Astrocyte (in vitro differentiated cells and primary cell): ENCODE measurements around the gene POU2F1. TPM values are rescaled to one million over a fixed set of nuclear protein-coding genes. Genes with fewer than 3 reads are reported as not detected.

Experiments used
- DNase-seq: peaks from one replicate; pipeline ENCODE4 v3.0.0-alpha.2; 2010; ENCODE audit warnings: low read depth
- FAIRE-seq: peaks from 2 replicates; lab custom pipeline; 2011; peaks lifted over from hg19 to GRCh38; lab: Jason Lieb, UNC
- H2AFZ ChIP-seq: 2 replicates; pipeline ENCODE4 v1.6.0; 2012; ENCODE audit warnings: low read depth, low read length, inconsistent platforms
- H3K27ac ChIP-seq: 2 replicates; pipeline ENCODE4 v1.5.1; 2011; ENCODE audit warnings: low read depth, low read length, inconsistent platforms
- H3K27me3 ChIP-seq: 2 replicates; pipeline ENCODE4 v1.6.0; 2011; ENCODE audit warnings: low read length, inconsistent platforms; ENCODE audit not compliant: insufficient read depth
- H3K36me3 ChIP-seq: 2 replicates; pipeline ENCODE4 v1.5.1; 2011; ENCODE audit warnings: low read length, inconsistent platforms; ENCODE audit not compliant: insufficient read depth
- H3K4me1 ChIP-seq: 2 replicates; pipeline ENCODE4 v1.5.1; 2011; ENCODE audit warnings: low read length, inconsistent platforms; ENCODE audit not compliant: insufficient read depth
- H3K4me2 ChIP-seq: 2 replicates; pipeline ENCODE4 v1.6.0; 2012; ENCODE audit warnings: low read length, inconsistent platforms
- H3K4me3 ChIP-seq: 2 replicates; pipeline ENCODE4 v1.5.1; 2011; ENCODE audit warnings: low read depth, mild to moderate bottlenecking, low read length, inconsistent platforms; ENCODE audit not compliant: insufficient read depth
- H3K79me2 ChIP-seq: 2 replicates; pipeline ENCODE4 v1.6.0; 2012; ENCODE audit warnings: mild to moderate bottlenecking, low read length, inconsistent platforms; ENCODE audit not compliant: insufficient read depth
- H3K9ac ChIP-seq: 2 replicates; pipeline ENCODE4 v1.6.0; 2012; ENCODE audit warnings: mild to moderate bottlenecking, low read length, inconsistent platforms
- H3K9me3 ChIP-seq: 2 replicates; pipeline ENCODE4 v1.5.1; 2012; ENCODE audit warnings: low read depth, mild to moderate bottlenecking, low read length, inconsistent platforms; ENCODE audit not compliant: insufficient read depth
- H4K20me1 ChIP-seq: 2 replicates; pipeline ENCODE4 v1.6.0; 2012; ENCODE audit warnings: low read length, inconsistent platforms; ENCODE audit not compliant: insufficient read depth
- H3K27ac Mint-ChIP-seq: one replicate; pipeline ENCODE4 v1.8.0; 2021; ENCODE audit warnings: mild to moderate bottlenecking, mixed read lengths; ENCODE audit not compliant: unreplicated experiment
- H3K27me3 Mint-ChIP-seq: one replicate; pipeline ENCODE4 v1.8.0; 2021; ENCODE audit warnings: low read depth, mixed read lengths; ENCODE audit not compliant: unreplicated experiment
- H3K36me3 Mint-ChIP-seq: one replicate; pipeline ENCODE4 v1.8.0; 2021; ENCODE audit warnings: low read depth, mixed read lengths; ENCODE audit not compliant: unreplicated experiment
- H3K4me1 Mint-ChIP-seq: one replicate; pipeline ENCODE4 v1.8.0; 2021; ENCODE audit warnings: low read depth, mixed read lengths; ENCODE audit not compliant: unreplicated experiment
- H3K4me3 Mint-ChIP-seq: one replicate; pipeline ENCODE4 v1.8.0; 2021; ENCODE audit warnings: mild to moderate bottlenecking, moderate library complexity, mixed read lengths; ENCODE audit not compliant: unreplicated experiment
- H3K9me3 Mint-ChIP-seq: one replicate; pipeline ENCODE4 v1.8.0; 2021; ENCODE audit warnings: mild to moderate bottlenecking, mixed read lengths; ENCODE audit not compliant: unreplicated experiment
- CTCF ChIP-seq: IDR thresholded peaks from 2 replicates; pipeline ENCODE4 v1.5.1; 2011; ENCODE audit warnings: low read depth, mild to moderate bottlenecking, inconsistent platforms, low read length, moderate library complexity; ENCODE audit not compliant: insufficient read depth
- EZH2 ChIP-seq: IDR thresholded peaks from 2 replicates; pipeline ENCODE4 v1.6.1; 2012; ENCODE audit warnings: mild to moderate bottlenecking, low read length, inconsistent platforms; ENCODE audit not compliant: insufficient read depth
- total RNA-seq: library from RNA; stranded (reverse); gene quantifications from 2 replicates; pipeline ENCODE4 v1.2.1, GENCODE V29; 2021

The POU2F1 gene
- total RNA-seq, 1 donor from 2014 or later = 21.7 TPM

GRCh38 chr1:167310732-167311131, 90.0 kb downstream of the POU2F1 start:
- Histone ChIP-seq H3K9me3 (no peaks in the 10 kb centered on the region), H3K79me2 (peaks cover 15% of the 10 kb centered on the region), H3K4me3 (no peak overlapping the region), H3K27me3 (no peaks in the 10 kb centered on the region), H3K4me2 (no peak overlapping the region), H3K27ac (no peak overlapping the region), H4K20me1 (peaks cover 7% of the 10 kb centered on the region), H2AFZ (no peak overlapping the region), H3K4me1 (no peaks in the 10 kb centered on the region), H3K36me3 (no peaks in the 10 kb centered on the region), H3K9ac (no peak overlapping the region)
- FAIRE-seq (no peak), DNase-seq (no peak)
- Mint-ChIP-seq H3K36me3 (no peaks in the 10 kb centered on the region), H3K9me3 (no peaks in the 10 kb centered on the region), H3K4me1 (peaks cover 1% of the 10 kb centered on the region), H3K4me3 (no peak overlapping the region), H3K27me3 (no peaks in the 10 kb centered on the region), H3K27ac (no peak overlapping the region)
- TF ChIP-seq CTCF = no peak
- TF ChIP-seq EZH2 = no peak

DNA sequence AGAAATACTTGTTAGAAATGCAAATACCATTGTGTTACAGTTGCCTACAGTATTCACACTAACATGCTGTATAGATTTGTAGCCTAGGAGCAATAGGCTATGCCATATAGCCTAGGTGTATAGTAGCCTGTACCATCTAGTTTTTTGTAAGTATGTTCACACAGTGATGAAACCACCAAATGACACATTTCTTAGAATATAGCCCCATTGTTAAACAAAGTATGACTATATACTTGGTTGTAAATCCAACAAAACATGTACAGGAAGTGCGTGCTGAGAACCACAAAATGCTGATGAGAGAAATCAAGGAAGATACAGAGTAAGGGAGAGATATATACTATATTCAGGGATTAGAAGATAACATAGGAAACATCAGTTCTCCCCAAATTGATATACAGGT, 92.2 kb downstream of the POU2F1 start:
- Histone ChIP-seq H3K4me3 (no peak overlapping the region), H3K4me1 (no peaks in the 10 kb centered on the region), H3K27me3 (no peaks in the 10 kb centered on the region), H3K27ac (no peak overlapping the region), H3K9me3 (peaks cover 3% of the 10 kb centered on the region), H3K9ac (no peak overlapping the region), H3K79me2 (peaks cover 10% of the 10 kb centered on the region), H3K36me3 (no peaks in the 10 kb centered on the region), H4K20me1 (peaks cover 3% of the 10 kb centered on the region), H3K4me2 (no peak overlapping the region), H2AFZ (no peak overlapping the region)
- FAIRE-seq = no peak
- Mint-ChIP-seq H3K27me3 (no peaks in the 10 kb centered on the region), H3K4me1 (no peaks in the 10 kb centered on the region), H3K27ac (no peak overlapping the region), H3K9me3 (peaks cover 5% of the 10 kb centered on the region), H3K36me3 (no peaks in the 10 kb centered on the region), H3K4me3 (no peak overlapping the region)
- TF ChIP-seq EZH2 (no peak), CTCF (no peak)
- no peak for DNase-seq

DNA sequence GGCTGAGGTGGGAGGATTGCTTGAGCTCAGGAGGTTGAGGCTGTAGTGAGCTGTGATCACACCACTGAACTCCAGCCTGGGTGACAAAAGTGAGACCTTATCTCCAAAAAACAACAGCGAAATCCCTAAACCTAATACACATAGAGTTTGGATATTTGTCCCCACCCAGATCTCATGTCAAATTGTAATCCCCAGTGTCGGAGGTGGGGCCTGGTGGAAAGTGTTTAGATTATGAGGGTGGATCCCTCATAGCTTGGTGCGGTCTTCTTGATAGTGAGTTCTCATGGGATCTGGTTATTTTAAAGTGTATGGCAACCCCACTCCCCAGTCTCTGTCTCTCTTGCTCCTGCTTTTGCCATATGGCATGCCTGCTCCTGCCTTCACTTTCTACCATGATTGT, 94.0 kb downstream of the POU2F1 start:
- no peak overlapping the region for H3K4me2 ChIP-seq
- Mint-ChIP-seq H3K27ac (no peak overlapping the region), H3K4me1 (no peaks in the 10 kb centered on the region), H3K9me3 (peaks cover 12% of the 10 kb centered on the region), H3K36me3 (peaks cover 10% of the 10 kb centered on the region), H3K27me3 (no peaks in the 10 kb centered on the region), H3K4me3 (no peak overlapping the region)
- H3K27me3 ChIP-seq = no peaks in the 10 kb centered on the region
- no peaks in the 10 kb centered on the region for H3K4me1 ChIP-seq
- no peak overlapping the region for H3K27ac ChIP-seq
- no peak for FAIRE-seq
- no peak overlapping the region for H3K4me3 ChIP-seq
- H3K36me3 ChIP-seq = no peaks in the 10 kb centered on the region
- H4K20me1 ChIP-seq = peaks cover 3% of the 10 kb centered on the region
- no peak overlapping the region for H2AFZ ChIP-seq
- DNase-seq = no peak
- TF ChIP-seq CTCF (no peak), EZH2 (no peak)
- no peak overlapping the region for H3K9ac ChIP-seq
- H3K79me2 ChIP-seq = peaks cover 8% of the 10 kb centered on the region
- peaks cover 3% of the 10 kb centered on the region for H3K9me3 ChIP-seq
